Choroid plexus epithelial cell (primary cell): ENCODE measurements around the gene ELSPBP1.

Experiments used
- DNase-seq: peaks from one replicate; pipeline ENCODE4 v3.0.0-alpha.2; 2010; ENCODE audit warnings: low read depth
- H3K4me3 ChIP-seq: 2 replicates; pipeline ENCODE4 v1.5.1; 2011; ENCODE audit warnings: low read depth, mild to moderate bottlenecking, control low read depth, low read length, moderate library complexity
- CTCF ChIP-seq: conservative IDR thresholded peaks from 2 replicates; pipeline ENCODE4 v1.5.1; 2011; ENCODE audit warnings: low read depth, mild to moderate bottlenecking, control low read depth, inconsistent platforms, low read length, moderate library complexity

The ELSPBP1 gene

GRCh38 chr19:48041877-48042580, 47.6 kb downstream of the ELSPBP1 start:
- no peak for DNase-seq
- TF ChIP-seq CTCF = no peak
- no peak overlapping the region for H3K4me3 ChIP-seq

- no peak for TF ChIP-seq CTCF
- no peak for DNase-seq
- H3K4me3 ChIP-seq = no peak within 1 kb of the TSS
Measured at GRCh38 chr19:48043675-48044258, 49.3 kb downstream of the ELSPBP1 start, which contains the start of gene CABP5. Gene CABP5 (minus strand): TSS chr19:48044079. CDS start chr19:48043922, 157 bp downstream.

GRCh38 chr19:48044561-48044960, 50.1 kb downstream of the ELSPBP1 start:
- no peak for TF ChIP-seq CTCF
- DNase-seq = no peak
- no peak overlapping the region for H3K4me3 ChIP-seq

- H3K4me3 ChIP-seq = no peak overlapping the region
- TF ChIP-seq CTCF = no peak
- DNase-seq = no peak
Measured at GRCh38 chr19:48051335-48052033, 57.1 kb downstream of the ELSPBP1 start.

- H3K4me3 ChIP-seq = no peak overlapping the region
- no peak for DNase-seq
- TF ChIP-seq CTCF = no peak
Measured at GRCh38 chr19:48053076-48053475, 58.6 kb downstream of the ELSPBP1 start.

GRCh38 chr19:48053856-48054255, 59.4 kb downstream of the ELSPBP1 start:
- DNase-seq = no peak
- no peak overlapping the region for H3K4me3 ChIP-seq
- TF ChIP-seq CTCF = no peak

GRCh38 chr19:48059331-48059730, 64.9 kb downstream of the ELSPBP1 start:
- no peak overlapping the region for H3K4me3 ChIP-seq
- no peak for TF ChIP-seq CTCF
- no peak for DNase-seq
